GM19238 (cell line): ENCODE data around the gene GANC.
A peak's percentile ranks its signal among the peaks of the same experiment; 100 is the strongest.
"Not testable (repeated sequence)": the region's sequence is repeated elsewhere in the genome, so short reads cannot be mapped to it uniquely, and the experiment has no call there.

ENCODE experiments used
- DNase-seq: peaks from one replicate; pipeline ENCODE4 v3.0.0; 2011; ENCODE audit warnings: low spot score; ENCODE audit not compliant: insufficient read length

GANC gene, protein sequence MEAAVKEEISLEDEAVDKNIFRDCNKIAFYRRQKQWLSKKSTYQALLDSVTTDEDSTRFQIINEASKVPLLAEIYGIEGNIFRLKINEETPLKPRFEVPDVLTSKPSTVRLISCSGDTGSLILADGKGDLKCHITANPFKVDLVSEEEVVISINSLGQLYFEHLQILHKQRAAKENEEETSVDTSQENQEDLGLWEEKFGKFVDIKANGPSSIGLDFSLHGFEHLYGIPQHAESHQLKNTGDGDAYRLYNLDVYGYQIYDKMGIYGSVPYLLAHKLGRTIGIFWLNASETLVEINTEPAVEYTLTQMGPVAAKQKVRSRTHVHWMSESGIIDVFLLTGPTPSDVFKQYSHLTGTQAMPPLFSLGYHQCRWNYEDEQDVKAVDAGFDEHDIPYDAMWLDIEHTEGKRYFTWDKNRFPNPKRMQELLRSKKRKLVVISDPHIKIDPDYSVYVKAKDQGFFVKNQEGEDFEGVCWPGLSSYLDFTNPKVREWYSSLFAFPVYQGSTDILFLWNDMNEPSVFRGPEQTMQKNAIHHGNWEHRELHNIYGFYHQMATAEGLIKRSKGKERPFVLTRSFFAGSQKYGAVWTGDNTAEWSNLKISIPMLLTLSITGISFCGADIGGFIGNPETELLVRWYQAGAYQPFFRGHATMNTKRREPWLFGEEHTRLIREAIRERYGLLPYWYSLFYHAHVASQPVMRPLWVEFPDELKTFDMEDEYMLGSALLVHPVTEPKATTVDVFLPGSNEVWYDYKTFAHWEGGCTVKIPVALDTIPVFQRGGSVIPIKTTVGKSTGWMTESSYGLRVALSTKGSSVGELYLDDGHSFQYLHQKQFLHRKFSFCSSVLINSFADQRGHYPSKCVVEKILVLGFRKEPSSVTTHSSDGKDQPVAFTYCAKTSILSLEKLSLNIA (N-terminal part only)

GRCh38 chr15:42272939-42273899, at the start of gene GANC, which contains the start of gene TMEM87A:
TSS of gene GANC (plus strand) at chr15:42273201. CDS start at chr15:42274482, 1,281 bp downstream.
TSS of gene TMEM87A (minus strand) at chr15:42273433. CDS start at chr15:42273398, 35 bp downstream.
- peak; percentile 79 for DNase-seq

GRCh38 chr15:42226648-42227047, 46.4 kb upstream of the GANC start:
- no peak for DNase-seq

DNA sequence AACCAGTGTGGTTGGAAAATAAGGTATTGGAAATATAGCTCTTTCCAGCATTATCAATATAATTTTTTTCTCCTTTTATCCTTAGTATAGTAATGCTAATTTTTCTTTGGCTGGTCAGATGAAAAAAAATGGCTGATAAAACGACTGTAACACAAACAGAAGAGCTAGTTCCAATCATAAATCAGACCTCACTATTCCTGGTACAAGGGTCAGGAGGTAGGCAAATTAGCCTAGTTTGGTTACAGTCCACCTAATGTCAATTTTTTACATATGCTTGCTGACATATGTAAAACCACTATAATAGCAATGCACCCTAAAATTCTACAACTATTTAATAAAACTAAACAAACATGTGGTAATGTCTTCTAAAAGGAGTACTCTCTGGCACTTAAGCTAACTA, 45.0 kb upstream of the GANC start:
- no peak for DNase-seq

GRCh38 chr15:42228981-42229380, 44.0 kb upstream of the GANC start:
- not testable (repeated sequence) for DNase-seq

DNA sequence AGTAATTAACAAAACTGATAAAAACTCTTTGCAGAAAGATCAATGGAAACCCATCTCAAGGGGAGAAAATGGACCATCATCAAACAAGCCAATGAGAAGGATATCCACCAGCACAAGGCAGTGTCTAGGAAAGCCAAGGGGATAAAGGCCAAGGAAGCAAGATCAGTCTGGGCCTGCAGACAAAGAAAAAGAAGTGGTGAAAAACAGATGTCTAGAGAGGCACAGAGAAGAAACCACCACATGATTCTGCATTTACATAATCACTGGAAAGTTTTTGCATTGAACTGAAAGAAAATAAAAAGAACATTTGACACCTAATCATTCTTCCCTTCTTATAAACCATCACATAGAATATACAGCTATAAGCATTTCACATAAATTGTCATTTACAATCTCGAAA, 41.9 kb upstream of the GANC start:
- DNase-seq = no peak

DNA sequence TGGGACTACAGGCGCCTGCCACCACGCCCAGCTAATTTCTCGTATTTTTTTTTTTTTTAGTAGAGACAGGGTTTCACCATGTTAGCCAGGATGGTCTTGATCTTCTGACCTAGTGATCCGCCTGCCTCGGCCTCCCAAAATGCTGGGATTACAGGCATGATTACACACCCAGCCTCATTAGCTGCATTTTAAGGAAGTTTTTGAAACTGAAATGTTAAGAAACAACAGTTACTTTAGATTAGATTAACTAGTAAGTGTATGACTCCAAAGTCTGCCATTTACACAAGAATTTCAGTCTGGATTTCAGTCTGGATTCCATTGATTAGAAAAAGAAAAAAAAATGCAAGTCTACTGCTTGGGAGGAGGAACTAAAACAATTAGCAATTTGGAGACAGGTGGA, 40.4 kb upstream of the GANC start:
- no peak for DNase-seq

DNA sequence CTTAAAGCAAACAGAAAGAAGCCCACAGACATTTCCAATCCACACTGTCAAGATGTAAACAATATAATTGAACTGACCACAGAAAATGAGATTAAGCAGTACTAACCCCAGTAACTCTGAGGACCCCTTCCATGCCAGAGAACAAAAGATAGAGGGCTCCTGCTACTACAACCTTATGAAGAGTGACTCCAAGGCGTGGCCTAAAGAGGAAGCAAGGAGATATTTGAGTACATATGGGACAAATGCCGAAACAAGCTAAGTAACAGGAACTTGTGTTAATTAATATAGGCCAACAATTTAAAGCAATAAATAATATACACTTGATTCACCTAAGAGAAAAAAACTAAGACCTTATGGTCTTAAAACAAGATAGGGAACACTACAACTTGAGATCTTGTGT, 39.9 kb upstream of the GANC start:
- DNase-seq = no peak

DNA sequence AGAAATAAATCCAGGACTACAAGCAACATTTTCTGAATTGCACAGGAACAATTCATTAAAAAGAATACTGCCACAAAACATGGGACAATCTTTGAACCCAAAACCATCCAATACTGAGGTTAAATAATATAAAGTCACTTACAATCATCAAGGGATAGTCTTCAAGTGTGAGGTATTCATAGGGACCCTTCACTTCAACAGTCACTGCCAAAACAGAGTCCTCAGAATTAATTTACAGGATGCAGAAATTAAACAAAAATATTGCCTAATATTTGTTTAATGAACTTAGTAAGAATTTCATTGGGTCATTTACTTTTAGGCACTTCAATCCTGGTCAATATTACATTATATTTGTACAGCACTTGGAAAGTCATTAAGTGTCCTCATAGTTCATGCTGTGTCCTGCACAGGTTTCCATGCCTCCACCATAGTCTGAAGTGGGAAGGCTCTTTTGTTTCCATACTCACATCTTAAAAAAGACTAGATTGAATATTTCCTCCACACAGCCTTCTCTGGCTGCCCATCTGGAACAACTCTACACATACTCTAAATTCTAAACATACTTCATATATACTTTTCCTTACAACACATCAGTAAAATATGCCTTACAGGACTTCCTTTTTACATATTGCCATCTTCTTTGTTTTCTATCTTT, 33.3 kb upstream of the GANC start:
- DNase-seq = no peak

- no peak for DNase-seq
Observed at GRCh38 chr15:42240823-42241222, 32.2 kb upstream of the GANC start.

DNA sequence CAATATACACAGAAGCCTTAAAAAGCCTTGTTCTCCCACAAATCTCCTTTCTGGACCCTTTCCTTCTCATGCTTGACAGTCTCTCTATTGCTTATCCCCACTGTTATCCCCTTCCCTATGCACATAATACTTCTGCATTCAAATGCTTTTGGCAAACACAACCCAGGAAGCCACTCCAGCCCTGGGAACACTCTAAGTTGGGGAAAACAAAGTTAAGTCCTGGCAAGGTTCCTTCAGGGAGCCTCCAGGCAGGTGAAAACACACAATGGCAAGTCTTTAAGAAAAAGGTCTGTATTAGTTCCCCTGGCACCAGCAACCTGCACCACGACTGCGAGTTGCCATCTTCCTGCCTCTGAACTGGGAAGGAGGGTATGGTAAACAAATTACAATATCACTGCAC, 19.7 kb upstream of the GANC start:
- DNase-seq = no peak

DNA sequence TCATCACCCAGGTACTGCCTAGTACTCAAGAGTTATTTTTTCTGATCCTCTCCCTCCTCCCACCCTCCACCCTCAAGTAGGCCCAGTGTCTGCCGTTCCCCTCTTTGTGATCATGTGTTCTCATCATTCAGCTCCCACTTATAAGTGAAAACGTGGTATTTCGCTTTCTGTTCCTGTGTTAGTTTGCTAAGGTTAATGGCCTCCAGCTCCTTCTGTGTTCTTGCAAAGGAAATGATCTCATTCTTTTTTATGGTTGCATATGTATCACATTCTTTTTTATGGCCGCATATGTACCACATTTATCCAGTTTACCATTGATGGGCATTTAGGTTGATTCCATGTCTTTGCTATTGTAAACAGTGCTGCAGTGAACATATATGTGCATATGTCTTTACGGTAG, 8.2 kb upstream of the GANC start:
- DNase-seq = no peak

- DNase-seq = no peak
Observed at GRCh38 chr15:42267286-42267685, 5.7 kb upstream of the GANC start.

- DNase-seq = no peak
Observed at GRCh38 chr15:42270551-42270950, 2.5 kb upstream of the GANC start.

DNA sequence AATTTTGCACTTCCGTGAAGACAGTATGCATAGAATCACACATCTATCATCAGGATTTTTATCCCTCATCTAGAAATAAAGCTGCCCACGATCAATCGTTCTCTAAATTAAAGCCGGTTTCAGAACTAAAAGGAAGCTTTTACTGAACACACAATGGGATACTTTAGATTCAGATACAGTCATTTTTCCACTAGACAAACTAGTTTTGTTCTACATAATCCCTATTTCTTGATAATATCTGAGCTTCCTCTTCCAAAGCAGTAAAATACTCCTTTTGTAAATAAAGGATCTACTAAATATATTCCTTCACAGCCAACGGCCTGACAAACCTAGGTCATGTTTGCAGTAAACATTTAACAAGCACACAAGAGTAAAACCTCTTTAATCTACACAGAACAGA, 2.0 kb upstream of the GANC start:
- DNase-seq = no peak

GRCh38 chr15:42273900-42274701, 1.1 kb downstream of the GANC start:
- peak; percentile 15 for DNase-seq

DNA sequence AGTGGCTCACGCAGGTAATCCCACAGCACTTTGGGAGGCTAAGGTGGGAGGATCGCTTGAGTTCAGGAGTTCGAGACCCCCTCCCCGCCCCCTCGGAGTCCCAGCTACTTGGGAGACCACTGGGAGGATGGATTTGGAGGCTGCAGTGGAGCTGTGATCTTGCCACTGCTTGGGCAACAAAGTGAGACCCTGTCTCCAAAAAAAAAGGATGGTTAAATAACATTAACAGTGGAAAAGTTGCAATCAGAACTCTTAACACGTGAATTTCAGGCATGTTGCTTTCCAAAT, 1.6 kb downstream of the GANC start:
- no peak for DNase-seq

GRCh38 chr15:42275780-42276391, 2.9 kb downstream of the GANC start:
- no peak for DNase-seq

GRCh38 chr15:42276762-42277161, 3.8 kb downstream of the GANC start:
- DNase-seq = no peak

GRCh38 chr15:42279234-42279723, 6.3 kb downstream of the GANC start:
- no peak for DNase-seq
